ENCODE data around the gene CRACR2A.

- TF ChIP-seq CTCF (conservative IDR thresholded peaks at IDR 0.05 in 1 of 2, IDR thresholded peaks at IDR 0.05 in 1 of 2; ENCODE audit: extremely low read depth in 1 of 2, insufficient read depth in 1 of 2, low read depth in 1 of 2, low read length in 2 of 2) (no peak), EZH2 (IDR thresholded peaks at IDR 0.05; ENCODE audit: borderline replicate concordance, low read length) (no peak)
These were observed 20.0 kb downstream of the CRACR2A start for GRCh38 chr12:3732901-3733300.

All from mammary epithelial cell (primary cell).